ENCODE results near the gene HAL. TPM values are rescaled to one million over a fixed set of nuclear protein-coding genes. Genes with fewer than 3 reads are reported as not detected.

Gene HAL
- total and polyA plus RNA-seq, 12 donors = 0.13 to 0.40 (median 0.20) TPM; not detected in 4

GRCh38 chr12:95980437-95980836, 15.7 kb downstream of the HAL start:
- H3K4me3 ChIP-seq = no peak overlapping the region
- no peak for TF ChIP-seq CTCF (IDR thresholded peaks at IDR 0.05)
- TF ChIP-seq POLR2A (IDR thresholded peaks at IDR 0.05) = no peak
- H3K36me3 ChIP-seq (replicated peaks in 1 of 2) = no peaks in the 10 kb centered on the region
- intact Hi-C loops (cut with DNase I) = no loop called here
- no peaks in the 10 kb centered on the region for H3K9me3 ChIP-seq (replicated peaks in 1 of 3)
- H3K4me1 ChIP-seq (replicated peaks in 1 of 2) = no peaks in the 10 kb centered on the region
- H3K27ac ChIP-seq = no peak overlapping the region
- DNase-seq = no peak
- WGBS, 4 donors = 85 to 94% (median 93%) methylated on average over 5 of the region's 5 CpGs
- no peaks in the 10 kb centered on the region for H3K27me3 ChIP-seq

- Histone ChIP-seq H3K4me3 (no peak overlapping the region), H3K4me1 (replicated peaks in 1 of 2) (no peaks in the 10 kb centered on the region), H3K27ac (no peak overlapping the region), H3K27me3 (no peaks in the 10 kb centered on the region), H3K36me3 (replicated peaks in 1 of 2) (no peaks in the 10 kb centered on the region), H3K9me3 (replicated peaks in 1 of 3) (no peaks in the 10 kb centered on the region)
- intact Hi-C loops (cut with DNase I) = no loop called here
- no peak for DNase-seq
- TF ChIP-seq CTCF (IDR thresholded peaks at IDR 0.05) = no peak
- no peak for TF ChIP-seq POLR2A (IDR thresholded peaks at IDR 0.05)
- 79 to 86% (median 82%) methylated on average over 3 of the region's 3 CpGs for WGBS, 4 donors
These were observed 17.4 kb downstream of the HAL start for GRCh38 chr12:95978774-95979173.

GRCh38 chr12:95978351-95978750, 17.8 kb downstream of the HAL start:
- intact Hi-C loops (cut with DNase I) = no loop called here
- no peak overlapping the region for H3K27ac ChIP-seq
- H3K36me3 ChIP-seq (replicated peaks in 1 of 2) = no peaks in the 10 kb centered on the region
- DNase-seq = no peak
- TF ChIP-seq POLR2A (IDR thresholded peaks at IDR 0.05) (no peak), CTCF (IDR thresholded peaks at IDR 0.05) (no peak)
- no peaks in the 10 kb centered on the region for H3K27me3 ChIP-seq
- no peak overlapping the region for H3K4me3 ChIP-seq
- no peaks in the 10 kb centered on the region for H3K4me1 ChIP-seq (replicated peaks in 1 of 2)
- WGBS, 4 donors = 88 to 96% (median 91%) methylated on average over 5 of the region's 5 CpGs
- no peaks in the 10 kb centered on the region for H3K9me3 ChIP-seq (replicated peaks in 1 of 3)

GRCh38 chr12:95977764-95978305, 18.3 kb downstream of the HAL start:
- Histone ChIP-seq H3K27me3 (no peaks in the 10 kb centered on the region), H3K27ac (no peak overlapping the region), H3K4me1 (replicated peaks in 1 of 2) (no peaks in the 10 kb centered on the region), H3K4me3 (no peak overlapping the region), H3K9me3 (replicated peaks in 1 of 3) (no peaks in the 10 kb centered on the region), H3K36me3 (replicated peaks in 1 of 2) (no peaks in the 10 kb centered on the region)
- 86 to 93% (median 87%) methylated on average over 3 to 11 of the region's 11 CpGs for WGBS, 4 donors
- no peak for DNase-seq
- TF ChIP-seq CTCF (IDR thresholded peaks at IDR 0.05) = no peak
- TF ChIP-seq POLR2A (IDR thresholded peaks at IDR 0.05) = no peak
- intact Hi-C loops (cut with DNase I) = no loop called here
